ENCODE data around the gene DEDD.
"Not testable (repeated sequence)": the region's sequence is repeated elsewhere in the genome, so short reads cannot be mapped to it uniquely, and the experiment has no call there.

Gene DEDD

DNA sequence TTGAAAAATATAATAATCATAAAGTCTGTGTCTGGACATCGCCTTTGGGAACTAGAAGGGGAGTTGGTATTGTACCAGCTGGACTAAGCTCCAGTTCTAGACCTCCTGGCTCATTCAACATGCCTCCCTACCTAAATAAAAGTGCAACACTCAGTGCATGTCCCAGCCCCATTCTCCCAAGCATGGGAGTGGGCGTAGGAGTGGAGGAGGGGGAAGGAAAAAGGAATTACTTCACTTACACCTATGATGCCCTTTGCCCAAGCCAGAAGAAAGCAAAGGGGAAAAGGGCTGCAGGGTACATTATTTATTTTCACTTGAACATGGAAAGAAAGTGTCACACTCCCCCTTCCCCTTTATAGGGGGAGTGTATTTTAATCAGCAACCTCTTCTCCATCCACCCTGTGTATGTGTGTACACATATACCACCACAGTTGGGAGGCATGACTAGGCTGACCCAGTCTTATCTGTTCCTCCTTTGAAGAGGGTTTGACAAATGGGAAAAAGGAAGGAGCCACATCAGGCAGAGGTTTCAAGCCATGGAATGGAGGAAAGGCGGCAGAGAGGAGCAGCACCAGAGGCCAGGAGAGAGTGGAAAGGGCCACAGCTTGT is 11.3 kb downstream of the DEDD start:
- no peak for DNase-seq

DNA sequence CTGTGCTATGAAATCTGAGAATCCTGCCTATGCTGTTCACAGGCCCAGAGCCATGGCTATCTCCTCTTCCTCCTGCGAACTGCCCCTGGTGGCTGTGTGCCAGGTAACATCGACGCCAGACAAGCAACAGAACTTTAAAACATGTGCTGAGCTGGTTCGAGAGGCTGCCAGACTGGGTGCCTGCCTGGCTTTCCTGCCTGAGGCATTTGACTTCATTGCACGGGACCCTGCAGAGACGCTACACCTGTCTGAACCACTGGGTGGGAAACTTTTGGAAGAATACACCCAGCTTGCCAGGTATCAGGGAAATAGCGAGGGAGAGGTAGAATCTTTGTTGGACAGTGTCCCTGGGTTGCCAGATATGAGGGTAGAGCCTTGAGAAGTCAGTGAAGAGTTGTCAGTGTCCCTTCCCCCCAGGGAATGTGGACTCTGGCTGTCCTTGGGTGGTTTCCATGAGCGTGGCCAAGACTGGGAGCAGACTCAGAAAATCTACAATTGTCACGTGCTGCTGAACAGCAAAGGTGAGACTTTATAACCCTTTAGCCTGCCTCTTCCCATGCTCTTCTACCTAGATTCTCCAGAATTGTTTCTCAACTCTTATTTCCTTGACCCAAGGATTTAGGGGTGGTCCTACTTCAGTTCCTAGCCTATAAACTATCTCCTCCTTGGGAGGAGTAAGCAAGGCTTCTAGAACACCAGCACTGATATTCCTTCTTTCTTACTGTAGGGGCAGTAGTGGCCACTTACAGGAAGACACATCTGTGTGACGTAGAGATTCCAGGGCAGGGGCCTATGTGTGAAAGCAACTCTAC is 13.2 kb downstream of the DEDD start:
- DNase-seq = no peak

DNA sequence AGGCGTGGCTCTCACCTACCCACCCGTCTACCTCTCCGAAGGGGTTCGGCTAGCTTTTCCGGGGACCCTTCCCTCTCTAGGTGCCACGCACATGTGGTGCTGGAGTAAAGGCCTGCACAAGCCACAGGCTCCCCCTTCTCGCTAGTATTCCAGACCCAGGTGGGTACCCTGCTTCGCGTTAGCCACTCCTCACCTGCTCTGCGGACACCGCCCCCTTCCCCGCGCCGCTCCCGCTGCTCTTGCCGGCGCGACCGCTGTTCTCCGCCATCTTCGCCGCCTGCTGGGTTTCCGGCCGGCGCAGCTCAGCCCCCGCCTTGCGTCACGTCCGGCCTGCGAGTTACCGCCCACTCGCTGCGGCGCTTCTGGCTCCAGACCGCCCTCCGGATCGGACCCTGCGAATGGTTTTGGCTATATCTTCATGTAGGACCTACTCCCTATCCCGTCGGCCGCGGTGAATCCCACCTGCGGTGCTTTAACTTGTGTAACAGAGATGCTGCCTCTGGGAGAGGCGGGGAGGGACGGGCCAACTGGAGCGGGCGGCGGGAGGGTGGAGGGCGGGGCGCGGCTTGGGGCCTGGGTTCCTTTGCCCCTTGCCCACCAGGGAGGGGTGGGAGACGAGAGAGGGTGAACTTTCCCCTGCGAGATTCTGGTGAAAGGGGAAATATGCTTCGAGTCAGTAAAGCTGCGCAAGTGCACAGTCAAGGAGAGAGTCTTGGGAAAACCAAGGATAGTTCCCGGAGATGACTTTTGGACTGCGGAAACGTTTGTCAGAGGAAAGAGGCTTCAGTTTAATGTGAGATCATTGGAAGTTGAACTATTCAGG is 14.5 kb downstream of the DEDD start, which contains the start of the genes NIT1 and PFDN2:
TSS of gene NIT1 (plus strand) at position 347 of the 823 bp plus-strand sequence. CDS start at position 419, 72 bp downstream.
TSS of gene PFDN2 (minus strand) at position 279 of the 823 bp plus-strand sequence. CDS start at position 268, 11 bp downstream.
- peak; percentile 76 for DNase-seq

DNA sequence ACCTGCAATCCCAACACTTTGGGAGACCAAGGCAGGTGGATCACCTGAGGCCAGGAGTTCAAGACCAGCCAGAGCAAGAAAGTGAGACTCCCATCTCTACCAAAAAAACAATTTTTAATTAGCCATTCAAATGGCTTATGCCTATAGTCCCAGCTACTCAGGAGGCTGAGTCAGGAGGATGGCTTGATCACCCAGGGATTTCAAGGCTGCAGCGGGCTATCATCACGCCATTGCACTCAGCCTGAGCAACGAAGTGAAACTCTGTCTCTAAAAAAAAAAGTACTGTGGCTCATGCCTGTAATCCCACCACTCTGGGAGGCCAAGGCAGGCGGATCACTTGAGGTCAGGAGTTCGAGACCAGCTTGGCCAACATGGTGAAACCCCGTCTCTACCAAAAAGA is 16.5 kb downstream of the DEDD start:
- not testable (repeated sequence) for DNase-seq

DNA sequence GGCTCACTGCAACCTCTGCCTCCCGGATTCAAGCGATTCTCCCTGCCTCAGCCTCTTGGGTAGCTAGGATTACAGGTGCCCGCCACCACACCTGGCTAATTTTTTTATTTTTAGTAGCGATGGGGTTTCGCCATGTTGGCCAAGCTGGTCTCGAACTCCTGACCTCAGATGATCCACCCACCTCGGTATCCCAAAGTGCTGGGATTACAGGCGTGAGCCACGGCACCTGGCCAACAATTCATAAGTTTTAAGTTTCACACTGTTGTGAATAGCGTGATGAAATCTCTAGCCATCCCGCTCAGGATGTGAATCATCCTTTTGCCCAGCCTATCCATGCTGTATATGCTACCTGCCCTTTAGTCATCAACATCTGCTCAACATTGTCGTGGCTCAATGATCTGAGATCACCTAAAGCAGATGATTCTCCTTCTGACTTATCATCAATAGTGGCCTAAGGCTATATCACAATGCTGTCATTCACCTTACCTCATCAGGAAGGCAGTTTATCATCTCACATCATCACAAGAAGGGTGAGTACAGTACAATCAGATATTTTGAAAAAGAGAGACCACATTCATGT is 17.2 kb downstream of the DEDD start:
- no peak for DNase-seq

DNA sequence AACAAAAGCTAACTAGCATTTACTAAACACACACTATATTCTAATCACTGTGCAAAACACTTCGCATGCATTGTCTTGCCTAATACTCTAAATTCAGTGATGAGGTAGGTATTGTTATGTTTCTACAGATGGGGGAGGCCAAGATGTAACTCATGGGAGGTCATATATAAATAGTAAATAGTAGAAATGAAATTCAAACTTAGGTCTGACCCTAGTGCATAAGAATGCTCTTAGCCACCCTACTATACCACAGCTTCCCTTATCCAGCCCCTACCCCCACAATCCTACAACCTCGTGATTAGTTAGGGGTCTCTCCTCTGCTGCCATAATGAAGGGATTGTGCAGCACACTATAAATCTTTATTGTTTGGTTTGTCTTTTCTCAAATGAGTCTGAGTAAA is 17.9 kb downstream of the DEDD start:
- no peak for DNase-seq

DNA sequence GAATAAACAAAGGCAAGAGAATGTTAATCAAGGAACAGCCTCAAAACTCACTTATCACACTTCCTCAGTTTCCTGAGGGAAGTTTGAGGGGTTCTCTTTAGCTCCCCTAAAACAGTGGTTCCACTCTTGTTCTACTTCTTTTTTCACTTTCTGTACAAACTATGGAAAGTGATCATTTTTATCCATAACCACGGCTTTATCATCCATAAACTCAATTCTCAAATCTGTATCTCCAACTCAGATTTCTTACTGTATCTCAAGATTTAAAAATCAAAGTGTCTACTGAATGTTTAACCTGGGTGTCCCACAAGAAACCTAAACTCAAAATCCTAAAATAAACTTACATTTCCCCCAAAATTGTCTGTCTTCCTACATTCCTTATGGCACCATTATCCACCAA is 18.6 kb downstream of the DEDD start:
- DNase-seq = no peak

DNA sequence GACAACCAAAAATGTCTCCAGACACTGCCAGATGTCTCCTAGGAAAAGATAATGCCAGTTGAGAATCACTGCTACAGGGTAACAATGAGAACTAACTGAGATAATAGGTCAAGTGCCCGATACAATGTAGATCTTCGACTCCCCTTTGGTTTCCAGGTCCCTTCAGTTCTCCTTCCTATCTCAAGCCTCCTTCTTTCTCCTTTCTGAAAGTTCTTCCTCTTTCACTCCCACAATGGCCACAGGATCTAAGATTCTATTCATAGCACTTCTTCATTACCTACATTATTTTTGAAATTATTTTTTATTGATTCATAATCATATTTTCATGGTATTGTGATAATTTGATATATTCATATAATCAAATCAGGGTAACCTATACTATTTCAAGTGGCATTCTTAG is 20.9 kb downstream of the DEDD start:
- no peak for DNase-seq

DNA sequence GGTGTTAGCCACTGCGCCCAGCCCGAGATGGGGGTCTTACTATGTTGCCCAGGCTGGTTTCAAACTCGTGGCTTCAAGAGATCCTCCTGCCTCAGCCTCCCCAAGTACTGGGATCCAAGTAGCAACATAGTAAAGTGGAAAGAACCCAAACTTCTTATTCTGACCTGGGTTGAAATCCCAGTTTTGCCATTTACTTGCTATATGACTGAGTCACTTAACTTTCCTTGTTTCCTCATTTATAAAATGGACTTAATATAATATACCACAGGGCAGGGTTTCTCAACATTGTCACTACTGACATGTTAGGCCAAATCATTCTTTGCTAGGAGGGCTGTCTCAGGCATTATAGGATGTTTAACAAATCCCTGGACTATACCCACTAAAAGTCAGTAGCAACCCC is 21.4 kb downstream of the DEDD start:
- DNase-seq = no peak

DNA sequence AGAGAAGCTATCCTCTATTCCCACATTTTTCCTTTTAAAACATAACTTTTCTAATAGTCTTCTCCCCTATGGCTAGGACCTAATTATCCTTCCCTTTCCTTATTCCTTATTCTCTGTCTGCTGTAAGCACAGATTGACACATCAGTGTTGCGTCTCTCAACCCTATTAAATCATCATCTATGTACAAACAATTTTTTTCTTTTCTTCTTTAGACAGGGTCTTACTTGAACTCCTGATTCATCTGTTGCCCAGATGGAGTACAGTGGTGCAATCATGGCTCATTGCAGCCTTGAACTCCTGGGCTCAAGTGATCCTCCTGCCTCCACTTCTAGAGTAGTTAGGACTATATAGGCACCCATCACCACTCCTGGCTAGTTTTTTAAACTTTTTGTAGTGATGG is 26.0 kb downstream of the DEDD start:
- no peak for DNase-seq

DNA sequence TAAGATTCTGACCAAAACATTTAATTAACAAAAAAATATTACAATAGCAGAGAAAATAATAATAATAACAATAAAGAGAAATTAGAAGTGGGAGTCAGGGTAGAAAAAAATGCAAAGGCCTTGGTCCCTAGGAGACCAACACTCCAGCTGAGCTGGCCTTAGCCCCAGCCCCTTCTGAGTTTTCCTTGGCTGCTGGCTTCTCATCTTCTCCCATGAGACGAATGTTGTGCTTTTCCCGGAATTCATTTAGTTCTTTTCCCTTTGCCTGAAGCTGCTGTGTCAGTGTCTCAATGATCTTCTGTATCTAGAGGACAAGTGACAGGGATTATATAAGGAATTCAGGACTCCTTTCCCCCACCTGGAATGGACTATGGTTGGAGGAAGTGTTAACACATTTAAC is 31.9 kb downstream of the DEDD start:
- no peak for DNase-seq

DNA sequence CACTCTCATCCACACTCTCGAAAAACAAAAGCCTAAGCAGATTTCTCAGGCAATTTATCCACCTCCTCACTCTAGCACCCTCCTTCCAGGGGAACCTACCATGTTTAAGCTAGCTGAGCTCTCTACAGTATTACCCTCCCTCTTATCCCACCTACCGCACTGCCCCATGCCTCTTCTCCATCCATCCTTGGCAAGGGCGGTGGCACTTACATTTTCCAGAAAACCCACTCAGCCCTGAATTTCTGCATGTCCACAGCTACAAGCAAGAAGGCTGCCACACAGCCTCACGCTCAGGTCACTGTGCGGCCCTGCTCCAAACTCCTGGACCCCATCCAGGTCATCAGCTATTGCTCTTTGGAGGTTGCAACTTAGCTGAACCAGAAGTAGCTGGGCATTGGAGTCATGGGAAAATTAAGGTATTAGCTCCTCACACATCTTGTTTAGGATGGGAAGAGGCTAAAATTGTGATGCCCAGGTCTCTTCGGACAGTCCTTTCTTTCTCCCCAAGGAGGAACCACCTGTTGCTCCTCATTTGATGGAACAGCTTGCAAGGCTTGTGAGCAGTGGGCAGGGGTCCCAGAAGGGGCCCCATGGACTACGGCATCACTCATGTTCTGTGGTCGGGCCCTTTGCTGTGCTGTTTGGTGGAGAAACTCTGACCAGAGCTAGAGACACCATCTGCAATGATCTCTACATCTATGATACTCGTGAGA is 33.2 kb downstream of the DEDD start:
- DNase-seq = no peak

DNA sequence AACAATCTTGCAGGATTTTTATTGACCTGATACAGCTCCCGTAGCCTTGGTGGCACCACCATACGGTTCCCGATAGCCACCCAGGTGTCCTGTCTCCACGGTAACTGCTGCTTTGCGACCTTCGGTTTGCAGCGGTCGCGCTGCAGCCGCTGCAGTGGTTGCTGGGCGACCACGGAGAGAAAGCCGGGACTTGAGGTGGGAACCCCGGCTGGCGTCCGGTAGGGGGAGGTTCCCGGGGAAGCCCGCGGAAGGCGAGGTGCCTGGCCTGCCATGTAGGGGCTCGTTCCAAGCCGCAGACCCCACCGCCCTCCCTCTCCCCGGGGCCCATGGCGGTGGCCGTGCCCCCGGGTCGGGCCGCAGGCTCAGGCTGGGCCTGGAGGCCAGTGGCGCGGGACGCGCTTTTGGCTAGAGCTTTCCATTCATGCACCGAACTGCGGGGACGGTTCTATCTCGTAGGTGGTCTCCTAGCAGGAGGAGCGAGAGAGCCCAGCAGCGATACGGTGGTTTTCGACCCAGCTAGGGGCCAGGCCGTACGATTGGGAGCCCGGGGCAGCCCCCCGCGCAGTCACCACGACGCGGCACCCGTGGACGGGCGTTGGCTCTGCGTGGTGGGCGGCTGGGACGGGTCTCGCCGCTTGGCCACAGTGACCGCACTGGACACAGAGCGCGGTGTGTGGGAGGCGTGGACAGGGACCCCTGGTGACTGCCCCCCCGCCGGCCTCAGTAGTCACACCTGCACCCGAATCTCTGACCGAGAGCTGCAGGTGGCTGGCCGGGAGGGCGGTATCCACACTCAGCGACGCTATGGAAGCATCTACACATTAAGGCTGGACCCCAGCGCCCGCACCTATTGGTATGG is 34.0 kb downstream of the DEDD start, which contains the start of gene KLHDC9:
TSS of gene KLHDC9 (plus strand) at position 152 of the 859 bp plus-strand sequence. CDS start at position 327, 175 bp downstream.
- peak; percentile 90 for DNase-seq

DNA sequence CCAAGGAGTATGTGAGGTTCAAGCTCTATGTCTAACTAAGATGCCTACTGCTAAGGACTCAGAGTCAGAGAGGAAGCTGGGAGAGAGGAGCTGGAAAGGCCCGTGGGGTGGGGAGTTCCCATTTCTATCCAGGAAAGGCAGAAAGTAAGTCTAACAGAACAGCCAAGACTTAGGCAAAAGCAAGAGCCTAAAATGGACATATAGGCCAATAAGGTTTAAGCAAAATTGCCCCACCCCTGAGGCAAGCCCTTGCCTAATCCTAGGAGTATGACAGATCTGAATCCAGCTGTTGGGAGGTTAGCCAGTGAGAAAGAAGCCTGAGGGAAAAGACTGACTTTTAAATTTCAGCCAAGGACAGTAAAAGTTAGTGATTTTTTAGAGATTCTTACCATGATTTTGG is 35.9 kb downstream of the DEDD start:
- no peak for DNase-seq

DNA sequence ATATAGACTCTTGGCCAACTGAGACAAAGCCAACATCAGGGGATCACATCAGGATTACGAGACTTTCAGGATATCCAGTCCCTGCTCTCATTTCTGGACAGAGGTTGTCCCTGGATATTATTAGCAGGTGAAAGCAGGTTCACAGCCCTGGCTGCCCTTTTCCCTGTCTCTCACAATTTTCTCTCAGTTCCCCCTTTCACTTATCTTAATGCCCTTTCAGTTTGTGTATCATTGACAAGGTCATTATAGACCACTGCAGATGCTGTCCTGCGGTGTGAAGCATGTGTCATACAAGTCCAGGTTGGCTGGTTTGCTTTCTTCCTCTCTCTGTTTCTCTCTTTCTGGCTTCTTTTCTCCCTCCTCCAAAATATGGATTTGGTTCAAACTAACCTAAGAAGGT is 36.5 kb downstream of the DEDD start:
- DNase-seq = no peak

DNA sequence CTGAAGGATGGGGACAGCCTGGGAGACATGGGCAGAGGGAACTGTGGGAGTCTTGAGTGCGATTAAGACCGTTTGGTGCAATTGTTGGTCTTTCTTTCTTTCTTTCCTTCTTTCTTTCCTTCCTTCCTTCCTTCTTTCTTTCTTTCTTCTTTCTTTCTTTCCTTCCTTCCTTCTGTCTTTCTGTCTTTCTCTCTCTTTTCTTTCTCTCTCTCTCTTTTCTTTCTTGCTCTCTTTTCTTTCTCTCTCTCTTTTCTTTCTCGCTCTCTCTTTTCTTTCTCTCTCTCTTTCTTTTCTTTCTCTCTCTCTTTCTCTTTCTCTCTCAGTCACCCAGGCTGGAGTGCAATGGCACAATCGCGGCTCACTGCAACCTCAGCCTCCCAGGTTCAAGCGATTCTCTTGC is 37.2 kb downstream of the DEDD start:
- no peak for DNase-seq

DNA sequence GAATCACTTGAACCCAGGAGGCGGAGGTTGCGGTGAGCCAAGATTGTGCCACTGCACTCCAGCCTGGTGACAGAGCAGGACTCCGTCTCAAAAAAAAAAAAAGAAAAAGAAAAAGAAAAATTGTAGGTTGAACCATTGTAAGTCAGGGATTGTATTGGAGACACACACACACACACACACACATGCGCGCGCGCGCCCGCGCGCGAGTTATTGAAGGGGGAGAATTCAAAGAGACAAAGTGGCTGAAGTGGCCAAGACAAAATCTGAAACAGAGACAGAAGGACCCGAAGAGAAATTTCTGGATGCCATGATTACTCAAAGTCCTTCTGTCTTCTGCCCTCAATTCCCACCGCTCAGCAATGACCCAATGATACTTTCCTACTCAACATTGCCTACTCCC is 38.0 kb downstream of the DEDD start:
- DNase-seq = no peak

DNA sequence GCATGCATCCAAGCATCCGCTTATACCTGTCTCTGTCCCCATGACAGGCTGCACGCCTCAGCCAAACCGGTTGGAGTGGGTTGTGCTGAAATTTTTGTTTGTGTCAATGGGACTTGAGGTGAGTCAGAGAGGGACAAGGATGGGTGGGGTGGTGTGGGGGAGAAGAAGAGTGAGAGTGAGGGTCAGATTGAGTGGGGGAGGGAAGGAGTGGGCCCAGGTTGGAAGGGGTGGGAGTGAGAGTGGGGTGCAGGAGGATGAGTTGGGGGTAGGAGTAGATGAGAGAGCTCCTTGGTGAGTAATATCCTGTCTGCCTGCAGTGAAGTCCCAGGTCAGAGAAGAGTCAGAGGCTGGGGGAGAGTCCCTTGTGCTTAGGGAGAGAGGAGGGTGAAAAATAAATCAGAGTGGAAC is 39.8 kb downstream of the DEDD start:
- no peak for DNase-seq

DNA sequence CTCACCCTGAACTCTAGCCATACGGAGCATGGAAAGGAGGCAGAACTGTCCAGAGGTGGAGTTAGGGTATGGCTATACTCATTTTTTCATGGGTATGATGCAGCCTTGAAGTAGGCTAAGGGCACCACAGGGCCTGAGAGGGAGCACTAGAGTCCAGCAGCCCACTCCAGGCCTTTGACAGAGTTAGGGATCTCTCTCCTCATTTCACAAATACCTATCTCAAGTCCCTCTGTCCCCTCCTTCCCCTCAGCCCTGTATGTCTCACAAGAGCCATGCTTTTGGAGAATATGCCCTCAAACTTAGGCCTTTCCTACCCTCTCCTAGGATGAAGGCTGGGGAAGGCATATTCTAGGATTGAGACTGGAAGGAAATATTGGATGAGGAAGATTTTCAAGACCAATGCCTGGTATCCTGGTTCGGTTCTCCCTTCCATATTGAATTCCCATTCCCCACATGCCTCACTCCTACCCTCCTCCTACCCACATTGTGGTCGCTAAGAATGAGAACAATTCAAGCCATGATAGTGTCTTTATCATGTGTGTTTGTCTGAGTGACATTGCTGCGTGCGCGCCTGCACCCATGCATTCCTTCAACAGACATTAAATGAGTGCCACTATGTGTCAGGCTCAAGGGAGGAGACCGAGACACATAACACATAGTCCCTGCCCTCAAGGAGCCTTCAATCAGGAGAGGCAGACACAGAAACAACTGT is 40.5 kb downstream of the DEDD start:
- no peak for DNase-seq

DNA sequence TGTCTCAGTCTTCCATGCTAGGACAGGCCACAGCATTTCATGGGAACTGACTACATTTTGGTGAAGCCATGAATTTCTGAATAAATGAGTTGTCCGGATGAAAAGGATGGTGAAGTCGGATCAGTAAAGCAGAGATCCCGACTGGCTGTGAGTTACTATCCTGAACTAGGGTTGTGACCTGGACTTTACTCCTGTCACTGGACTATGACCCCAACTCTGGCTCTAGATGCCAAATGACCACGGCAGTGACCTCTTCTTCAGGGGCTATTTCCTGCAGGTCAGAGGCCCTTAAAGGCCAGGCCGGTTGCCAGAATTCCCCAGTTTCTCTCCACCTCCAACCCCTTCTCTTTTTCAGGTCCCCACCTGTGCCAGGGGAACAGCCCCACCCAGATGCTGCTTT is 41.4 kb downstream of the DEDD start:
- no peak for DNase-seq

DNA sequence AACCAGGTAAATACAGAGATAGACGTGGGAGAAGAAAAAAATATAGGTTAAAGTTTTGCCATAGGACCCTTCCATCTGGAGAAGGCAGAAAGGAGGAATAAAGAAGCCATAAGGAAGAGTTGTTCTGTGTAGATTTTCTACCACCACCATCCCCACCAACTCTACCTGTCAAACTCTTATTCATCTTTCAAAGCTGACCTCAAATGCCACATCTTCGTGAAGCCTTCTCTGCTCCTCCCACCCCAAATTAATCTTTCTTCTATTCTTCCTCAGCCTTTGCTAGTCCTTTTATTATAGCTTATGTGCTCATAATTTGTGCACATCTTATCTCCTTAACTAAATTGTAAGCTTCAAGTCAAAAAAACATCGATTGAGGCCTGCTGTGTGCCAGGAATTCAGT is 41.9 kb downstream of the DEDD start:
- no peak for DNase-seq

All from NCI-H1092 (cell line).